ENCODE measurements around the gene LSMEM2.

LSMEM2 gene

GRCh38 chr3:50324351-50325112, 45.6 kb downstream of the LSMEM2 start:
- DNase-seq = peak; percentile 86

GRCh38 chr3:50325113-50325480, 46.2 kb downstream of the LSMEM2 start:
- DNase-seq = no peak

GRCh38 chr3:50325497-50326181, 46.8 kb downstream of the LSMEM2 start:
- no peak for DNase-seq

- no peak for DNase-seq
Observed at GRCh38 chr3:50326182-50326541, 47.3 kb downstream of the LSMEM2 start.

- DNase-seq = no peak
Observed at GRCh38 chr3:50327129-50327528, 48.2 kb downstream of the LSMEM2 start.

- peak; percentile 98 for DNase-seq
Observed at GRCh38 chr3:50327943-50328691, 49.2 kb downstream of the LSMEM2 start, which contains the start of gene TUSC2. Gene TUSC2, minus strand, starts transcription at chr3:50328223. Its CDS starts 124 bp downstream, at chr3:50328099.

- no peak for DNase-seq
Observed at GRCh38 chr3:50330330-50330729, 51.4 kb downstream of the LSMEM2 start.

GRCh38 chr3:50331364-50331907, 52.5 kb downstream of the LSMEM2 start:
- no peak for DNase-seq

- no peak for DNase-seq
Observed at GRCh38 chr3:50333744-50334328, 54.9 kb downstream of the LSMEM2 start.

GRCh38 chr3:50334339-50335075, 55.6 kb downstream of the LSMEM2 start:
- no peak for DNase-seq

- DNase-seq = no peak
Observed at GRCh38 chr3:50336452-50337174, 57.7 kb downstream of the LSMEM2 start.

- peak; percentile 98 for DNase-seq
Observed at GRCh38 chr3:50337175-50337861, 58.4 kb downstream of the LSMEM2 start.

All from activated effector memory CD4-positive, alpha-beta T cell treated with anti-CD3 and anti-CD28 coated beads, Interleukin-2, amount 50 U/mL, for 16 hours (primary cell).